HuH-7 (cell line): Measurements from ENCODE around the gene HOXC11.

ENCODE experiments used
- DNase-seq: peaks from one replicate; pipeline ENCODE4 v3.0.0; 2011; ENCODE audit warnings: low spot score

HOXC11 gene

DNA sequence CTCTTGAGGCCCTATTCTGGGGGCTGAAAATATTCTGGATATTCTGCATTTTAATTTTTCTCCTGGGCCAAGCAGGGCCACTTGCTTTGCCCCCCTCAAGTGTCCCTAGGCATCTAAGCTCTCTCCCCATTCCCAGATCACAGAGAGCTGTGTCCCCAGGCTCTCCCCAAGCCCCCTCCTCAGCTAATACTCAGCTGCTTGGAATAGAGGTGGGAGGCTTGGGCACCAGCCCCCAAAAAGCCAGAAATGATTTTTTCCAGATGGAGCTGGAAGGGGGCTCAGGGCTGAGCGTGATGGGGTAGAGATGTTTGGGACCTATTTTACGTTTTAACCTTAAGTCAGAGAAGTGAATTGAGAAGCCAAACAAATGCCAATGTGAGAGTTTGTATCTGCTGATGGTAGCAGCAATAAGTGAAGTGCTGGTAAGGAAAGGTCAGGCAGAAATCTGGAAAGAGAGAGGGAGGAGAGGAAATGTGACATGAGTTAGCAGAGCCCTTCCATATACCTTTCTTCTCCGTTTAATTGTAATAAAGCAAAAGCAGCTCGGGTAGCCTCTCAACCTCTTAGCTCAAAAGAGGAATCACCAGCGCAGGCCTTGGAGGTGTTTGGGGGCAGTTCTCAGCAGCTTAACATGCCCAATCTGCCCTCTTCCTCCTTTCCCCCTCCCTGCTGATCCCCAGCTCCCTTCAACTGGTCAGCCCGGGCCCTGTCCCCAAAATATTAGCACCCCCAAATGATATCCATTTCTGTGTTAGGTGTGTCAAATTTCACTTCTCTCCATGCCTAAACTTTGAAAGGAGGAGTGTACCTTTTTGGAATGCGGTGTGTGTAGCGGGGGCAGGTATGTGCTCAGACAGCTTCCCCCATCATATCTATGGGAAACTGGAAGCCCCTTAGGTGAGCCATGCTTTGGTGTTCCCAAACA, 50.3 kb downstream of the HOXC11 start:
- no peak for DNase-seq

DNA sequence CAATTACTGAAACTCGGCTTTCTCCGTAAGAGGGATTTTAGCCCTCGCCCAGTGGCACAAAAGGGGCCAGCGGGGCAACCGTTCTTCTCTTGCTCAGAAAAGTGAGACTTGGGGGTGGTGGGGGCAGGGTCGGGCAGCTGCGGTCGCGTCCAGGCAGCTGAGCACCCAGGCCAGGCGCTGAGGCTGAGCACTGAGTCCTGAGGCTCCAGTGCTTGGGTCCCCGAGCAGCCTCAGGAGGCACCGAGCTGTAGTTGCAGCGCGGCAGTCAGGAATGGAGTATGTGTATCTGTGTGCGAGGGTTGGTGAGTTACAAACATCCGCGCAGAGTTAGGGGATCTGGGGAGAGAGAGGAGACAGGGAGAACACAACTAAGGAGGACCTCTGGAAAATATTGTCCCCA, 51.2 kb downstream of the HOXC11 start:
- no peak for DNase-seq

DNA sequence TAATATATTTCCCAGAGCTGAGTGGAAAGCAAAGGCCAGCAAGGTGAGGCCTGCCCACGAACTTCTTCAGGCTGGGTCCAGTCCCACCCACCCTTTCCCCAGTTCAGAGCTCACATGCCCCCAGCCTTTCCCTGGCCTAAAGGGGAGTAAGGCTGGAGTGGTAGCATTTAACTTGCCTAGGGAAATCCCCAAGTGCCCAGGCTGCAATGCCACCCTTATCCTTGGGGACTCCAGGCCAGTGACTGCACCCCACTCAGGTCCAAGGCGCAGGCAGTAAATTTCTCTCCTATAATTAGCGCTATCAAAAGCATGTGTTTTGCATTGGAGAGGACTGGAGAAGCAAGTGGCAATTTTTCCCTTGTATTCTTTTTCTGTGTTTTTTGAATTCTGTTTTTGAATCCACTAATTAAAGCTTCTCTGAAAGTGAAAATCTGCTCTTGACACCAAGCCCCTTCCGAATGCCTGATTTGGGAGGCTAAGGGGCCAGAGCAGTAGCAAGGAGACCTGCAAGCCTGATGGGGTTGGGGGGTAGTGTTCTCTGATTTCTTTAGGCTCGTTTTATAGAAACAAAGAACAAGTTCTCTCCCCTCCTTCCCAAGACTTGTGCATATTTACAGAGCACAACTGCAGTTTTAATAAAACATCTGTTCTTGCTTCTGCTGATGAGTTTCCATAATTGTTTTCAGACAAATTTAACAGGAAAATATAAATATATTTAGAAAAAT, 51.8 kb downstream of the HOXC11 start:
- DNase-seq, result no peak

DNA sequence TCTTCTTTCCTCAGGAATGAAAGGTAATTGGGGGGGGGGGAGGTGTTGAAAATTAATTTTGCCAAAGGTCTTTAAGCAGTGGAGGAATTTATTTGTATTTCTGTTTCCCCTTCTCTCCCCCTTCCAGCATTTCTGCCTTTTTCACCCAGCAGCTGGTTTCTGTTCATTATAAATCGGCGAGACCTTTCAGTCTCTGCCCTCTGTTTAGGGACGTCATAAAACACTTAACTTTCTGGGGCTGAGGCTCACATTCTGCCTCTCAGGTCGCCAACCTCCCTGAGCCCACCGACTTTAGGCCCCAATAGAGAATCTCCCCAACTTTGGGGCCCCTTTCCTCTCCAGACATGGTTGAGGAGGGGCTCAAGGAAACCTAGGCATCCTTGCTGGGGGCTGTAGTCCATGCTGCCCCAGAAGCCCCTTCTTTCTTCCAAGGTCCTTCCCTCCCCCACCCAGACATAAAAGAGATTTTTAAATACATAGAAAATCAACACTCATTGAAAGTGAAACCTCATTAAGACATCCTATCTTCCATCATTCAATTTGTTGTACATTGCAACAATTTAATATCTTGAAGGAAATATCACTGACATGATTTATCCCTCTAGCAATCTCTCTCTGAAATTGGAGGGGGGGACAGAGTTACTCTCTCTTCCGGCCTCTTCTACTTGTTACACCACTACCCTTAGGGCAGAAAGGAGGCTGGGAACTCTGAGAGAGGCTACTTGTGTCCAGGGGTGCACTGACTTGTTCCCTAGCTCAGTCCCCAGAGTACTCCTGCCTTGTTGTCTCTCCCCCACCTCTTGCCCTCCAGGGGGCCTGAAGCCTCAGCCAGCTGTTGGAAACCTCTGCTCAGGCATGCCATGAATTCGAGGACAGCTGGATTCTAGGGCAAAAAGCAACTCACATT, 52.8 kb downstream of the HOXC11 start:
- DNase-seq, result no peak

DNA sequence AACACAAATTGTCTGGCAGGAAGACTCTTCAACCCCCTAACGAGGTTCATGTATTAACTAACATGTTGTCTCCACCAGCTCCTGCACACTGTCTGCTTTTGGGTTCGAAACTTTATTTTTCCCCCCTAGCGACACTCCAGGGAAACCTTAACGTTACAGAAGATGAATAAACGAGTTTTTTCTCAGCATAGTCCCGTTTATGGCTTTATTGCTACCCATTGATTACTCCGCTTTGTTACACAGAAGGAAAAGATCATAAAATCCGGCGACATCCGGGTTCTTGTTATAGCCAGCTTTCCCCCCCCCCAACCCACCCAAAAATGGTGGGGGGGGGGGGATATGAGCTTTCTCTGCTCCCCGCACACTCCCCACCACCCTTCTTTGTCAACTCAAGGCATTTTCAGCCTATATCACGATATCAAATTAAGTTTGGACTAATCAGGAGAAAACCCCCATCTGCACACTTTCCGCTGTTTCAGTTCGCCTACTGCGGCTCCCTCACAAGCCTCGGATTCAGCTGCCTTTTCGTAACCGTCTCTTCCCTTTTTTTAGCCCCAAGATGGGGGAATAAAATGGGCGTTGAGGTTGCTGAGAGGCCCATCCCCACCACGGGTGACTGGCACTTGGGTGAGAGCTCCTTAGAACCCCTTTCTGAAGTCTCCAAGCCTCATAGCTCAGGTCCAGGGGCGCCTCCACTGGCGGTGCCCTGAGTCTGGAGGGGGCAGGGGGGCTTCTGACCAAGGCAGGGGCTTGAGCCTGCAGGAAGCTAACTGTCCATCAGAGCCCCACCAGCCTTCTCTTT, 53.9 kb downstream of the HOXC11 start:
- DNase-seq, result no peak
